Erythroblast (primary cell): ENCODE measurements around the gene BACH2.

Experiments used
- GATA1 ChIP-seq: IDR thresholded peaks from 2 replicates; pipeline ENCODE4 v1.6.1; 2011; ENCODE audit warnings: low read depth, mild to moderate bottlenecking, control low read depth, low read length, moderate library complexity
- POLR2A ChIP-seq: IDR thresholded peaks from 2 replicates; pipeline ENCODE4 v1.6.1; 2011; ENCODE audit warnings: mild to moderate bottlenecking, low read length

DNA sequence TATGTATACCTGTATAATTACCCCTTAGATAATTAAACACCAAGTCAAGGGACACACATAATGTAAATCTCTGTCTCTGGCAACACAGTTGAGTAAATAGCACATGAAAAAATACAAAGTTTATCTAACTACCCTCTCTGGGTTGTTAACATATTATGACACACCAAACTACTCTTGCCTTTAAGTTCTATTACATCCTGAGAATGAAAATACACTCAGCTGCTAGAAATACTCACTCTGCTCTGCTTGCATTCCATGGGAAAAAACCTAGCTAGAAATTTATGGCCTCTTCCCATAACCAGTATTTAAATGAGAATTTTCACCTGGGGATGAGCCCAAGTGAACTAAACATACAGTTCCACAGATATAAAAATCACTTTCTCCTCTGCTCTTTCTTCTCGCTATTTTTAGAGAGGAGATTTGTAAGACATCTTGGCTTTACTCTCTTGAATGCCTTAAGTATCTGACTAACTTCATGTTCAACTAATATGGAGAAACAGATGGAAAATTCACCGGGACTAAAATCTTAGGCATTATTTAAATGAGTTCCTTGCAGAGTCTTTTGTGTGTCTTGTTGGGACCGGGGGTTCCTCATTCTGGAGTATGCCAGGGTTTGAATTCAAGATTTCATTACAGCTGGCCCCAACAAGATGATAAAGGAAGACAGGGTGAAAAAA lies 261.5 kb downstream of the BACH2 start:
- TF ChIP-seq POLR2A (no peak), GATA1 (no peak)
